Stimulated activated CD4-positive, alpha-beta T cell treated with anti-CD3 and anti-CD28 coated beads, Interleukin-15, amount 100 ng/mL, for 24 hours (primary cell): ENCODE results near the gene PDIA6.

ENCODE experiments used
- DNase-seq: peaks from one replicate; pipeline ENCODE4 v3.0.0-alpha.2; 2020

PDIA6 gene

DNA sequence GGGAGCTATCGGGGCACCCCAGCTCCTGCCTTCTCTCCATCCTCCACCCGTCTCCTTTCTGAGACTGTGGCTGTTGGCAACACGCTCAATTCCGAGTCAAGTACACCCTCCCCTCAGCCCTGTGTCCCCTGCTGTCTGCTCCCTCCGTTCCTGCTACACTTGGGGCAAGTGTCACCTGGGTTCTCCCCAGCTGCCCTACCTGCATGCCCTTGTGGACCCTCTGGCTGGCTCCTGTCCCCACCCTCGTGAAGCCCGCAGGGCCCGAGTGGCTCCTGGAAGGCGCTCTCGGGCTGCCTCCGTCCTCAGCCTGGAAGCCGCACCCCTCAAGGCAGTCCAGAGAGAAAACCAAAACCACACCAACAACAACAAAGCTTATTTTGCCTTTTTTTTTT, 33.9 kb downstream of the PDIA6 start:
- DNase-seq, result no peak

- no peak for DNase-seq
Observed at GRCh38 chr2:10777842-10778723, 34.5 kb downstream of the PDIA6 start.

- no peak for DNase-seq
Observed at GRCh38 chr2:10777111-10777841, 35.3 kb downstream of the PDIA6 start.

- no peak for DNase-seq
Observed at GRCh38 chr2:10776231-10776977, 36.2 kb downstream of the PDIA6 start.

DNA sequence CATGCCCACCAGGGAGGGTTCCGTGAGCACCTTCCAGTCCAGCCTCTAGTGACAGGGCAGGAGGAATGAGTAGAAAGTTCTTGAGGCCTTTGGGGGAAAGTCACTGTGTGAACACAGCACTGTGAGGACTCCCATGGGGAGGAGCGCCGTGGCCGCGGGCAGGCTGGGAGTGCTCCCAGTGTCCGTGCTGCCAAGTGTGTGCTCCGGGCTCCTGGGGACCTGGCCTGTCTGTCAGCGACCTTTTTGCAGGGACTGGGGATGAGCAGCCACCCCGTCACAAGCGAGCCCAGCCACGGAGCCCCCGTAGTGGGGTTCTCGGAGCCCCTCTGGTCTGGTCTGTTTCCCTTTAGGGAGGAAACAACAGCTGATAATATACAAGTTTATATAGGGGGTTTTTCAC, 36.8 kb downstream of the PDIA6 start:
- no peak for DNase-seq

- DNase-seq, result no peak
Observed at GRCh38 chr2:10775021-10775780, 37.4 kb downstream of the PDIA6 start.

DNA sequence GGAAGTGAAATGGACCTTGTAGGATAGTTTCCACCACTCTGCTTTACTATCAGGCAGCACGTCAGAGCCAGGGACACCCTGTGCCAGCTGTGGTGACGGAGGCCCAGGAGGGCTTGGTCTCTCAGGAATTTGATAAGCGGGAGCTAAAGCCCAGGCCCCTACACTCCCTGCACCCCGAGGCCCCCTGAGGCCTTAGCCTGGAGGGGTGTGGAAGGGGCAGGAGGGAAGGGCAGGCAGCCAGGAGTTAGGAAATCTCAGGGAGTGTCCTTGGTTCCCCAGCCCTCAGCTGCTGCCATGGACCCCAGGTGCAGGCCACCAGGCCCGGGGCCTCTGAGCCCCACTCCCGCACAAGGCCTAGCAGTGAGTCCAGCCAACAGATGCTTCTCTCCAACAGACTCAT, 38.2 kb downstream of the PDIA6 start:
- DNase-seq, result no peak

DNA sequence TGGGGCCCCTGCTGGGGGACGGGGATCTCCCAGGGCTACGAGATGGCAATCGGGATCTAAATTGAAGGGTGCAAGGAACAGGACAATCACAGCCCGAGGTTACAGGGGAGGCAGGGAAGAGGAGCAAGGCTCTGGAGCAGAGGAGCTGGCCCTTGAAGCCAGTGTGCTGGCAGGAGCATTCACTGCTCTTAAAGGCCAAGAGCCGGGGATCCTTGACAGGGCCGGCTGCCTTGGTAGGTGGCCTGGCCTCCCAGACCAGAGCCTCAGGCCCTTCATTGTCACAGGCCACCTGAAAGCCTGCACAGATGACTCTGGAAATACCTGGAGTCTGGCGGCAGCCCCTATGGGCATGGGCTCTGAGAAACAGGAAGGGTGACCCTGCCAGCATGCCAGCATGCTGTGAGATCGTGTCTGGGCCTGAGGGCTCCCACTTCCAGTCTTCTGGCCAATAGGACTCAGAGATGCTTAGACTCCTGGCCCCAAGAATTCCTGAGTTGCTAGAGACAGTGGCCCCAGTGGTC, 38.7 kb downstream of the PDIA6 start:
- no peak for DNase-seq

DNA sequence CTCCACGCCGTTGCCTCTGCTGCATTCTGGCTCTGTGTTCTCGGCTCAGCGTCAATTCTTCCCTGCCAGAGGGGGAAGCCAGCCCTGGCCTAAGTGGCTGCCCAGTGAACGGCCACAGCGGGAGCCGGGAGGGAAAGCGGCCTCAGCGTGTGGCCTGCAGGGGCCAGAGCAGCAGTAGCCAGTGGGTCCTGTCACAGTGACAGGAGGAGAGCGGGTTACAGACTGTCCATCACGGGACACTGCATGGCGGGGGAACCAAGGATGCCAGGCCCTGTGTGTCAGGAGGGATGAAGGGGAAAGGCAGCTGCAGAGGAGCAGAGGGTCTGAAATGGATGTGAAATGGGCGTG, 39.7 kb downstream of the PDIA6 start:
- DNase-seq, result no peak

DNA sequence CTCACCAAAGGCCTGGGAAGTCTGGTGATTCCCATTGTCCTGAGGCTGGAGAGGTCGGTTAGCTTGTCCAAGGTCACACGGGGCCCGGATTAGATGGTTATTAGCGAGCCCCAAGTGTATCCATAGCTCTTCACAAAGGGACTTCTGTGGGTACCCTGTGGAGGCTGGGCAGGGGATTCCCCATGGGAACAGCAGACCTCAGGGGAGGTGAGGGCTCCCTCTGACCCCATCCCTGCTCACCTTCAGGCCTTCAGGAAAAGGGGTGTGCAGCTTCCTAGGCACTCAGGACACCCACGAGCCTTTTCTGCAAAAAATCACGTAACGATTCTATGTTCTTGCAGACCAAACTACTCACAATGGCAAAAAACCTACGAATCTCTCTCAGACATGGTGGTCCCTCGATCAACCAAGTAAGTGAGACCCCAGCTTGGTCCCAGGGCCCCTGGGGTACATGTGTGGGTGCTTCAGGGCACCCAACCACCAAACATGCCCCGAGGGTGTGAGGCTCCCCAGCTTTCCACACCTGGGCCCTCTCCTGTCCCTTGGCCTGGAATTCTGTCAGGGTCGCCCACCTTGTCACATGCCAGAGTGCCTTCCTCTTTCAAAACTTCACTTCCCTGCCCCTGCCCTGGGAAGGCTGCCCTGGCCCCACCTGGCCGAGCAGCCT, 40.3 kb downstream of the PDIA6 start:
- no peak for DNase-seq

DNA sequence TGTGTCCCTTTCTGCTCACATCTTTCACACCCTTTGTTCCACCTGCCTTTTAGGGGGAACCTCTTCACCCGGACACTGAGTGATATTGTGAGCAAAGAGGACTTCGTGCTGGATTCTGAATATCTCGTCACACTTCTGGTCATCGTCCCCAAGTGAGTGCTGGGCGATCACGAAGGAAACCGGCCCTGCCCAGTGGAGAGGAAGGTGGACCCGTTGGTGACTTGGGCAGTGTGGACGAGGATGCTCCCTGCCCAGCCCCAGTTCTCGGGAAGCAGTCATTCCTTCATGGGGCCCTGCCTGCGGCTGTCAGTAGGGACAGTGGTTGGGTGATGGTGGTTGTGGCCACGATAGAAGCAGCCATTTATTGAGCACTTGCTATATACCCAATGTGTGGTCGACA, 40.8 kb downstream of the PDIA6 start:
- DNase-seq, result no peak

GRCh38 chr2:10770956-10771750, 41.4 kb downstream of the PDIA6 start:
- no peak for DNase-seq

- no peak for DNase-seq
Observed at GRCh38 chr2:10768063-10768507, 44.5 kb downstream of the PDIA6 start.

DNA sequence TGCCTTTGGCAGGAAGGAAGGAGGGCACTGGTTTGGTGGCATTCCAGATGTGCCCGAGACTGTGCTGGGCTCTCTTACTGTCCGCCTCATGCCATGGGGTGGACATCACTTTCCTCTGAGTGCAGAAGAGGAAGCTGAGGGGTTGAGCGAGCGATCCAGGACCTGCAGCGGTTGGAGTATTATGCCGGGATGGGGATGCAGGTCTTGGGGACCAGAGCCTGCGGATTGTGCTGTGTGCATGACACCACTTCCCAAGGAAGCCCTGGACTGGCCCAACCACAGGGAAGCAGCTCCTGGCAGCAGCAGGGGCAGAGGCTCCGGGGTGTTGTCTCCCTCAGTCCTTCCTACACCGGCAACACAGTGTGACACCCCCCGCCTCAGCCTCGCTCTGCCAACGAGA, 46.7 kb downstream of the PDIA6 start:
- DNase-seq, result no peak

GRCh38 chr2:10765461-10765860, 47.1 kb downstream of the PDIA6 start:
- DNase-seq, result no peak

- DNase-seq, result no peak
Observed at GRCh38 chr2:10764896-10765295, 47.7 kb downstream of the PDIA6 start.

GRCh38 chr2:10764096-10764785, 48.3 kb downstream of the PDIA6 start:
- no peak for DNase-seq

DNA sequence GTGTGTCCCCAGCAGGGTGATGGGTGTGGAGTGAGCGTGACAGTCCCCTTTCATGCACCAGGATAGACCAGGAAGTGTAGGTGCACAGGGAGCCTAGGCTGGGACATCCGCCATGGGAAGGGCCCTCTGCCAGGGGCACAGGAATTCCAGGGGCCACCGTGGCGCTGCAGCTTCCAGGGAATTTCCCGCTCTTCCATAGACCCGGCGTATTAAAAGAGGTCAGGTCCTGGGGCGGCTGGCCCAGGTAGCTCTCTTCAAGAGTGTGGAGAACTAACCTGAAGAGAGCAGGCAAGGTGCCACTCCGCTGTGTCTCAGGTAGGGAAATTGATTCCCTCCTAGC, 49.2 kb downstream of the PDIA6 start:
- no peak for DNase-seq

DNA sequence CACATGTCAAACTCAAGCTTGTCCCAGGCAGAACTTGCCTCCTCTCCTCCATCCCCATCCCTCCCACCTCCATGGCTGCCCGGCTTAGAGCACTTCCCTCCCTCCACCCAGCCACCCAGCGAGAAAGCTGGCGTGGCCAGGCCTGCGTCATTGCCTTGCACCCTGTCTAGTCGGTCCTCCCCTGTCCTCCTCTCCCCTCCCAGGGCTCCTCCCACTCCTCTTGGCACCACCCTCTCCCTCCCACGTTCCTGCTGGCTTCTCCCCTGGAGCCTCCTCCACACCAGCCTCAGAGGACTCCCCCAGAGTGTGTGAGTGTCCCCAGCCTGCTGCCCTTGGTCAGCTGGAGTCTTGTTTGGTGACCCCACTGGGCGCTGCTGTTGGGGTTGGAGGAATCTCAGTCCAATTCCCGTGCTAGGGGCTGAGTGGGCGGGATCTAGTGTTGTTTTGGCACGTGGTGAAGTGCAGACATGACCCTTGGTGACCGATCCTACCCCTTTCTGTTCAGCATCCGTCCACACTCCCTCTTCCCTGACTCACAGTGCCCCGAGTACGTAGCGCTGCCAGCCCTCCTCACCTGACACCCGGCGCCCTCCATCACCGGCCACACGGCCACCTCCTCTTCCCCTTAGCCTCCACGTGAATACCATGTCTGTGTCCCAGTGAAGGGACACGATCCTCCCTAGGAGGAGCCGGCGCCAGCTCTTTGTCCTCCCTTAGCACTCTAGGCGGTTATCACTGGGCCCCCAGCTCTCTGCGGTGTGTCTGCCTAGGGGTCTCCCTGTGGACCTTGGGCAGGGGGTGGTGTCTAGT, 49.7 kb downstream of the PDIA6 start:
- no peak for DNase-seq

GRCh38 chr2:10761591-10761990, 51.0 kb downstream of the PDIA6 start:
- no peak for DNase-seq
